SJCRH30 (cell line): Measurements from ENCODE around the gene OXSR1. TPM values are rescaled to one million over a fixed set of nuclear protein-coding genes. Genes with fewer than 3 reads are reported as not detected.
"Not testable (repeated sequence)": the region's sequence is repeated elsewhere in the genome, so short reads cannot be mapped to it uniquely, and the experiment has no call there.

ENCODE experiments used
- DNase-seq, 2 experiments: peaks; one replicate each; pipeline ENCODE4 v3.0.0-alpha.2; 2015 to 2020
- H3K27ac ChIP-seq: fragments of 250-450 bp; sonication (Bioruptor Pico); 2 replicates; pipeline ENCODE4 v1.5.1; 2020; ENCODE audit warnings: mild to moderate bottlenecking, moderate library complexity
- H3K27me3 ChIP-seq: fragments of 250-450 bp; sonication (Bioruptor Pico); 2 replicates; pipeline ENCODE4 v1.5.1; 2020; ENCODE audit warnings: mild to moderate bottlenecking, moderate library complexity
- H3K36me3 ChIP-seq: fragments of 250-450 bp; sonication (Bioruptor Pico); 2 replicates; pipeline ENCODE4 v1.5.1; 2020; ENCODE audit warnings: mild to moderate bottlenecking, moderate library complexity
- H3K4me1 ChIP-seq: fragments of 250-450 bp; sonication (Bioruptor Pico); 2 replicates; pipeline ENCODE4 v1.5.1; 2020; ENCODE audit warnings: mild to moderate bottlenecking, moderate library complexity
- H3K4me3 ChIP-seq: fragments of 250-450 bp; sonication (Bioruptor Pico); 2 replicates; pipeline ENCODE4 v1.5.1; 2020; ENCODE audit warnings: mild to moderate bottlenecking, moderate library complexity
- H3K9me3 ChIP-seq: fragments of 250-450 bp; sonication (Bioruptor Pico); replicated peaks from 2 replicates; pipeline ENCODE4 v1.5.1; 2020; ENCODE audit warnings: mild to moderate bottlenecking, moderate library complexity
- total RNA-seq: library from RNA; depleted of rRNA; stranded (reverse); fragments of >200 nt; shearing (Covaris generic); gene quantifications from 2 replicates; pipeline ENCODE4 v1.2.3, GENCODE V29; 2014

Gene OXSR1
- total RNA-seq, 1 experiment from 2014 or later, result 31.6 TPM

DNA sequence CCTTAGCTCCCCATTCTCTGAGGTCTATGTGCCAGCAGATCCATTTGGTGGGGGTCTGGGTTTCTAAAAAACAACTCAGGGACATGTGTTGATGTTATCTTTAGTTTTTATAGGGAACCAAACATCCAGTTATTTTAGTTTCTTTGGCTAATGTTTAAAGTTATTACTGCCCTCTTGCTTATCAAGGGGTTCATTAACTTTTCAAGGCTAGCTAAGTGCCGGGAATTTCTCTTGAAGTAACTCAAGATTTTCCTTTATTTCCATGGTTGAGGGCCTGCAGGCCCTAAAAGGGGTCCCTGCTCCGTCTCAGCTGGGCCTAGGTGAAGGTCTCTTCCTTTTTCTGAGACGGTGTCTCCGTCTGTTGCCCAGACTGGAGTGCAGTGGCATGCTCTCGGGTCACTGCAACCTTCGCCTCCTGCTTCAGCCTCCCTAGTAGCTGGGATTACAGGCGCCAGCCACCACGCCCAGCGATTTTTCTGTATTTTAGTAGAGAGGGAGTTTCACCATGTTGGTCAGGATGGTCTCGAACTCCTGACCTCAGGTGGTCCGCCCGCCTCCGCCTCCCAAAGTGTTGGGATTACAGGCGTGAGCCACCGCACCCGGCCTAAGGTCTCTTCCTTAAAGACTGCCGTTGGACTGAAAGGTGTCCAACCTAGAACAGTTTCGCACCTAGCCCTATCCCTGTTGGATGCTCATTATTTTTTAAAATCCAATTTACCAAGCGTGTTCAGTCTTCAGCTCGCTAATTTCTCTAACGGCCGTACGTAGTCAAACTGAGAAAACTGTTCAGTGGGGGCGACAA lies 1.3 kb upstream of the OXSR1 start:
- Histone ChIP-seq H3K36me3 (no peaks in the 10 kb centered on the region), H3K4me1 (0 out of 2 replicates have a peak, but pooled peaks cover 2% of the 10 kb centered on the region), H3K27ac (peak overlapping the region; percentile 98; the same call in 1 of the 2 replicates), H3K4me3 (peak overlapping the region; percentile 95), H3K9me3 (no peaks in the 10 kb centered on the region), H3K27me3 (no peaks in the 10 kb centered on the region)
- no peak for DNase-seq

GRCh38 chr3:38164643-38164951 lies 740 bp upstream of the OXSR1 start:
- H3K36me3 ChIP-seq, result no peaks in the 10 kb centered on the region
- H3K9me3 ChIP-seq, result no peaks in the 10 kb centered on the region
- H3K4me1 ChIP-seq, result 0 out of 2 replicates have a peak, but pooled peaks cover 2% of the 10 kb centered on the region
- no peak for DNase-seq
- no peaks in the 10 kb centered on the region for H3K27me3 ChIP-seq
- H3K4me3 ChIP-seq, result peak overlapping the region; percentile 95
- H3K27ac ChIP-seq, result peak overlapping the region; percentile 98

- Histone ChIP-seq H3K27me3 (no peaks in the 10 kb centered on the region), H3K27ac (peak overlapping the region; percentile 98), H3K4me1 (0 out of 2 replicates have a peak, but pooled peaks cover 2% of the 10 kb centered on the region), H3K9me3 (no peaks in the 10 kb centered on the region), H3K4me3 (peak overlapping the region; percentile 95), H3K36me3 (no peaks in the 10 kb centered on the region)
- DNase-seq, result peak in 1 of 2 experiments; percentile 44
Measured at GRCh38 chr3:38165722-38166387, 518 bp downstream of the OXSR1 start.

- no peaks in the 10 kb centered on the region for H3K9me3 ChIP-seq
- H3K27me3 ChIP-seq, result no peaks in the 10 kb centered on the region
- 0 out of 2 replicates have a peak, but pooled peaks cover 2% of the 10 kb centered on the region for H3K4me1 ChIP-seq
- H3K4me3 ChIP-seq, result no peak overlapping the region
- H3K36me3 ChIP-seq, result no peaks in the 10 kb centered on the region
- no peak overlapping the region for H3K27ac ChIP-seq
- DNase-seq, result no peak
Measured at GRCh38 chr3:38167591-38167990, 2.3 kb downstream of the OXSR1 start.

- Histone ChIP-seq H3K9me3 (no peaks in the 10 kb centered on the region), H3K36me3 (no peaks in the 10 kb centered on the region), H3K27me3 (no peaks in the 10 kb centered on the region), H3K27ac (0 out of 2 replicates have a peak overlapping the region, but pooled peaks have one; percentile 10), H3K4me3 (no peak overlapping the region), H3K4me1 (0 out of 2 replicates have a peak, but pooled peaks cover 2% of the 10 kb centered on the region)
- DNase-seq, result no peak
Measured at GRCh38 chr3:38168151-38169026, 3.1 kb downstream of the OXSR1 start.

DNA sequence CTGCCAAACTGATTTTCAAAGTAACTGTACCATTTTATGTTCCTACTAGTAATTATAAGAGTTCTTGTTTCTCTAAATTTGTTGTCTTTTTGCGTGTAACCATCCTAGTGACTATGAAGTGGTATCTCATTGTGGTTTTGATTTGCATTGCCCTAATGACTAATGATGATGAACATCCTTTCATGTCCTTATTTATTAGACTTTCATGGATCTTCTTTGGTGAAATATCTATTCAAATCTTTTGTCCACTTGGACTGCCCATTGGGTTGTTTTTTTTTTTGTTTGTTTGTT lies 3.6 kb downstream of the OXSR1 start:
- Histone ChIP-seq H3K27me3 (no peaks in the 10 kb centered on the region), H3K27ac (no peak overlapping the region), H3K9me3 (no peaks in the 10 kb centered on the region), H3K4me3 (no peak overlapping the region), H3K36me3 (no peaks in the 10 kb centered on the region), H3K4me1 (0 out of 2 replicates have a peak, but pooled peaks cover 2% of the 10 kb centered on the region)
- no peak for DNase-seq

DNA sequence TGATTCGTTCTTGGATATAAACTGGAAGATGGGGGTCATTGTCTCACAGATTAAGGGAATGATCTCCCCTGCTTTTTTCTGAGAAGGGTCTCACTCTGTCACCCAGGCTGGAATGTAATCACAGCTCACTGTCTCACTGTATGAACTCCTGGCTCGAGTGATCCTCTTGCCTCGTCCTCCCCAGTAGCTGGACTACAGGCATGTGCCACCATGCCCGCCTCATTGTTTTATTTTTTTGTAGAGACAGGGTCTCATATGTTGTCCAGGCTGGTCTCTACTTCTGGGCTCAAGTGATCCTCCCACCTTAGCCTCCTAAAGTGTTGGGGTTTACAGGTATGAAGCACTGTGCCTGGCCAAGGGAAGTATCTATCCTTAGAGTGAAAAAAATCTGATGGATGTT lies 5.4 kb downstream of the OXSR1 start:
- H3K9me3 ChIP-seq, result no peaks in the 10 kb centered on the region
- H3K27me3 ChIP-seq, result no peaks in the 10 kb centered on the region
- H3K4me1 ChIP-seq, result 0 out of 2 replicates have a peak, but pooled peaks cover 2% of the 10 kb centered on the region
- no peaks in the 10 kb centered on the region for H3K36me3 ChIP-seq
- H3K27ac ChIP-seq, result no peak overlapping the region
- peak in 1 of 2 experiments; percentile 13 for DNase-seq
- H3K4me3 ChIP-seq, result no peak overlapping the region

GRCh38 chr3:38171622-38172021 lies 6.3 kb downstream of the OXSR1 start:
- Histone ChIP-seq H3K4me3 (no peak overlapping the region), H3K27me3 (no peaks in the 10 kb centered on the region), H3K4me1 (0 out of 2 replicates have a peak, but pooled peaks cover 2% of the 10 kb centered on the region), H3K36me3 (no peaks in the 10 kb centered on the region), H3K27ac (no peak overlapping the region), H3K9me3 (no peaks in the 10 kb centered on the region)
- DNase-seq, result no peak

DNA sequence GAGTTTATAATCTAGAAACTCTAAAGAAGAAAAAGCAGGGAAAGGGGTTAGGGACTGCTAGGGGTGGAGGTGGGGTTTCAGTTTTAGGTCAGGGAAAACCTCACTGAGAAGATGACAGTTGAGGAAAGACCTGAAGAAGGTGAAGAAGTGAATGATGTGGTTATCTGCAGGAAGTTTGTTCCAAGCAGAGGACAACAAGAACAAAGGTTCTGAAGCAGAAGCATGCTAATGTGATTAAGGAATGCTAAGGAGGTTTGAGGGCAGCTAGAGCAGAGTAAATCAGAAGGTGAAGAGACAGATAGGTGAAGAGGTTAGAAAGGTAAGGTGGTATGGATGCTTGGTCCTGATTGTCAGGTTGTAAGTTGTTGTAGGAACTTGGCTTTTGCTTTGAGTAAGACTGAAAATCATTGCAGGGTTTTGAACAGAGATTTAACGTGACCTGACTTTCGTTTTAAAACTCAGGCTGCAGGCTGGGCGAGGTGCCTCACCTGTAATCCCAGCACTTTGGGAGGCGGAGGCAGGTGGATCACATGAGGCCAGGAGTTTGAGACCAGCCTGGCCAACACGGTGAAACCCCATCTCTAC lies 8.6 kb downstream of the OXSR1 start:
- Histone ChIP-seq H3K27me3 (no peaks in the 10 kb centered on the region), H3K36me3 (no peaks in the 10 kb centered on the region), H3K4me1 (no peaks in the 10 kb centered on the region), H3K27ac (no peak overlapping the region), H3K9me3 (no peaks in the 10 kb centered on the region), H3K4me3 (no peak overlapping the region)
- no peak for DNase-seq

DNA sequence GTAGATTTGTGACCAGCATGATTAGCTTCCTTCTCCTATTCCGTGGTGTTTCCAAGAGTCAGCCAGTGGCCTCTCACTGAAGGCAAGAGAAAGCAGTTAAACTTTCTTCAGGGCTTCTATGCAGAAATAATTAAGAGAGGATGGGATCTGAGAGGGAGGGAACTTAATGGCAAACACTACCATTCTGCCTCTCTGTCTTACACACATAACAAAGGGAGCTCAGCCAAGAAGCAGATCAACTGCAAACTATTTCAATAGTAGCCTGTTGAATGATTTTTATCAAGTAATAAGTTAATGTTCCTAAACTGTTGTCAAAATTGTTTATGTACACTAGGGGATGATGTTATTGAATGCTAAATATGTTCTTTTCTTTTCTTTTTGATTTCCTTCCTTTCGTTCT lies 11.8 kb downstream of the OXSR1 start:
- Histone ChIP-seq H3K4me3 (no peak overlapping the region), H3K27ac (no peak overlapping the region), H3K27me3 (no peaks in the 10 kb centered on the region), H3K36me3 (no peaks in the 10 kb centered on the region), H3K4me1 (no peaks in the 10 kb centered on the region), H3K9me3 (no peaks in the 10 kb centered on the region)
- DNase-seq, result no peak

DNA sequence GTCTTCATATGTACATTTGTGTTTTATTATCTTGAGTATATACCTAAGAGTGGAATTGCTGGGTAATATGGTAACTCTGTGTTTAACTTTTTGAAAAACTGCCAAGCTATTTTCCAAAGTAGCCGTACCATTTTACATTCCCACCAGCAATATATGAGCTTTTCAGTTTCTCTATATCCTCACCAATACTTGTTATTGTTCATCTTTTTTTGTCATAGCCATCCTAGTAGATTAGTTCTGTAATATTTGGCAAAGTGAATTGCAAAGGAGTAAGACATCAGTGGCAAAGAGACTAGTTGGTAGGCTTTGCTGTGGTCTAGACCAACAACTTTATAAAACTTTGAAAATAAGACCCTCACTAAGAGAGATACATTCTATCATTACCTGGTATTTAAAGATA lies 21.4 kb downstream of the OXSR1 start:
- no peak overlapping the region for H3K4me3 ChIP-seq

GRCh38 chr3:38190481-38190881 lies 25.1 kb downstream of the OXSR1 start:
- peaks cover 11% of the 10 kb centered on the region for H3K36me3 ChIP-seq
- no peaks in the 10 kb centered on the region for H3K4me1 ChIP-seq
- no peaks in the 10 kb centered on the region for H3K27me3 ChIP-seq
- no peak overlapping the region for H3K27ac ChIP-seq
- H3K9me3 ChIP-seq, result no peaks in the 10 kb centered on the region
- no peak for DNase-seq
- no peak overlapping the region for H3K4me3 ChIP-seq

More for the DNA sequence above, 21.4 kb downstream of the OXSR1 start:
- peaks cover 20% of the 10 kb centered on the region for H3K36me3 ChIP-seq
- no peak overlapping the region for H3K27ac ChIP-seq
- H3K4me1 ChIP-seq, result no peaks in the 10 kb centered on the region
- no peak for DNase-seq
- no peaks in the 10 kb centered on the region for H3K27me3 ChIP-seq
- no peaks in the 10 kb centered on the region for H3K9me3 ChIP-seq

- not testable (repeated sequence) for H3K36me3 ChIP-seq, H3K4me1 ChIP-seq, DNase-seq, H3K9me3 ChIP-seq, H3K4me3 ChIP-seq, H3K27me3 ChIP-seq, H3K27ac ChIP-seq
Measured at GRCh38 chr3:38202931-38203330, 37.6 kb downstream of the OXSR1 start.

GRCh38 chr3:38203690-38204089 lies 38.4 kb downstream of the OXSR1 start:
- no peak for DNase-seq
- no peak overlapping the region for H3K27ac ChIP-seq
- no peaks in the 10 kb centered on the region for H3K9me3 ChIP-seq
- no peaks in the 10 kb centered on the region for H3K4me1 ChIP-seq
- no peaks in the 10 kb centered on the region for H3K27me3 ChIP-seq
- H3K36me3 ChIP-seq, result no peaks in the 10 kb centered on the region
- H3K4me3 ChIP-seq, result no peak overlapping the region
